H1 (cell line): Measurements from ENCODE around the gene MARCHF10. TPM values are rescaled to one million over a fixed set of nuclear protein-coding genes. Genes with fewer than 3 reads are reported as not detected.

ENCODE experiments used
- JUND ChIP-seq: IDR thresholded peaks from 2 replicates; pipeline ENCODE4 v1.6.1; 2011; ENCODE audit warnings: mild to moderate bottlenecking, improper control_type of control experiment, low read length
- RAD21 ChIP-seq, 2 experiments: IDR thresholded peaks in 1 of 2; conservative IDR thresholded peaks in 1 of 2; 2 replicates each; pipeline ENCODE4 v1.6.1; 2011; ENCODE audit warnings: low read depth in 2 of 2, low read length in 2 of 2, improper control_type of control experiment in 1 of 2, inconsistent platforms in 1 of 2, mild to moderate bottlenecking in 1 of 2, moderate library complexity in 1 of 2
- TAF1 ChIP-seq: IDR thresholded peaks from 2 replicates; pipeline ENCODE4 v1.6.1; 2011; ENCODE audit warnings: mild to moderate bottlenecking, low read depth, low read length
- polyA plus RNA-seq, 7 experiments: library from polyadenylated mRNA; depleted of rRNA in 3 of 7; stranded (reverse) in 5 of 7; unstranded in 2 of 7; fragments of >200 nt in 5 of 7; fragments of 200-250 nt in 2 of 7; gene quantifications; 1 replicate in 5 of 7; 2 replicates in 1 of 7; 4 replicates in 1 of 7; pipeline versions ENCODE4 v1.2.1 to v1.2.3, GENCODE V29; 2011 to 2013; ENCODE audit warnings: missing spikeins in 2 of 7, mixed read lengths in 2 of 7
- total RNA-seq: library from RNA; stranded (reverse); fragmentation: NEBNext Ultra II Directional; extraction: Animal tissue kit (Norgen Biotek cat#: 25700); gene quantifications from 2 replicates; pipeline ENCODE4 v1.2.1, GENCODE V29; 2021
- TF ChIP-seq, protein P1 (sequence below): IDR thresholded peaks from 2 replicates; pipeline ENCODE4 v1.6.1; 2012; ENCODE audit warnings: low read length, inconsistent platforms
- TF ChIP-seq, protein P2 (sequence below): IDR thresholded peaks from 2 replicates; pipeline ENCODE4 v1.6.1; 2011; ENCODE audit warnings: low read depth, mild to moderate bottlenecking, low read length; ENCODE audit not compliant: insufficient read depth

MARCHF10 gene
- total and polyA plus RNA-seq, 2 of the 8 experiments (the other 6 are each of a cell fraction or from before 2014, with no cell fraction given) = 0.48 to 0.73 TPM

DNA sequence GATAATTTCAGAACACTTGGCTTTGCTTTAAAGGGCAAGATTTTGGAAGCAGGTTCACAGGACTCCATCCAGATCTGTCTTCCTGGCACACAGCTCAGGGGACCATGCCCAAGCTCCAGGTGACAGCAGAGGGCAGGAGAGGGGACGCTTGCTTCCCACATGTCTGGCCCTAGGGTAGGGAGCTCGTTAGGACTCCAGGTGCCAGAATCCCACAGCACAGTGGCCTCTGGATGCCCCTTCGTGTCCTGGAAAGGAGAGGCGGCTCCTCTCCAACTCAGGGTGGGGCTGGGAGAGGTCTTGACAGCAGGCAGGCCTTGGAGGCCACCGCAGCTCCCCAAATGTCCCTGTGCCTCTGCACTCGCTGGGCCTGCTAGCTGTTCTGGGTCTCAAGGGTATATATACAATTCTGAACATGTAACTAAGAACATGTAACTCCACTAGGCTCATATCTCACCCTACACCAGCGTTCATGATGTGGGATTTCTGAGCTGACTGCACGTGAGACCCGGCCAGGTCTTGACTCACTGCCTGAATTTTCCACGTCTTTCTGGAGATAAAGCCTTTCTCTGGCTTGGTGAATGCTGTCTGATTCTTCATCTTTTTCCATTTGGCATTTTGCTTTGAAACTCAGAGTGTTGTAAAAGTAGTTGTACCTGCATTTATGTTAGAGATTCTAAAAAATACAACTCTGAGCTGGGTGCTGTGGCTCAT is 52.8 kb downstream of the MARCHF10 start (continued):
- peak; percentile 1 to 46; a peak in 1 of 4 replicates for TF ChIP-seq RAD21 (IDR thresholded peaks at IDR 0.05 in 1 of 2, conservative IDR thresholded peaks at IDR 0.05 in 1 of 2; ENCODE audit: low read depth in 2 of 2, low read length in 2 of 2)
- TF ChIP-seq, protein P1, sequence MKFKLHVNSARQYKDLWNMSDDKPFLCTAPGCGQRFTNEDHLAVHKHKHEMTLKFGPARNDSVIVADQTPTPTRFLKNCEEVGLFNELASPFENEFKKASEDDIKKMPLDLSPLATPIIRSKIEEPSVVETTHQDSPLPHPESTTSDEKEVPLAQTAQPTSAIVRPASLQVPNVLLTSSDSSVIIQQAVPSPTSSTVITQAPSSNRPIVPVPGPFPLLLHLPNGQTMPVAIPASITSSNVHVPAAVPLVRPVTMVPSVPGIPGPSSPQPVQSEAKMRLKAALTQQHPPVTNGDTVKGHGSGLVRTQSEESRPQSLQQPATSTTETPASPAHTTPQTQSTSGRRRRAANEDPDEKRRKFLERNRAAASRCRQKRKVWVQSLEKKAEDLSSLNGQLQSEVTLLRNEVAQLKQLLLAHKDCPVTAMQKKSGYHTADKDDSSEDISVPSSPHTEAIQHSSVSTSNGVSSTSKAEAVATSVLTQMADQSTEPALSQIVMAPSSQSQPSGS = no peak
- TF ChIP-seq, protein P2, sequence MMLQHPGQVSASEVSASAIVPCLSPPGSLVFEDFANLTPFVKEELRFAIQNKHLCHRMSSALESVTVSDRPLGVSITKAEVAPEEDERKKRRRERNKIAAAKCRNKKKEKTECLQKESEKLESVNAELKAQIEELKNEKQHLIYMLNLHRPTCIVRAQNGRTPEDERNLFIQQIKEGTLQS = no peak
- no peak for TF ChIP-seq JUND
- TF ChIP-seq TAF1 = no peak
